GM19193 (cell line): ENCODE measurements around the gene GKAP1.

Experiments used
- POLR2A ChIP-seq: IDR thresholded peaks from 4 replicates; pipeline ENCODE4 v1.6.1; 2011; ENCODE audit not compliant: insufficient read depth, insufficient read length; ENCODE audit errors: extremely low read depth

Gene GKAP1

GRCh38 chr9:83817356-83818278, at the start of gene GKAP1:
GKAP1 (minus strand) TSS chr9:83817769; CDS start chr9:83806517, 11,252 bp downstream.
- peak; percentile 33 for TF ChIP-seq POLR2A

GRCh38 chr9:83800236-83801033, 17.1 kb downstream of the GKAP1 start:
- no peak for TF ChIP-seq POLR2A

GRCh38 chr9:83794051-83794450, 23.5 kb downstream of the GKAP1 start:
- TF ChIP-seq POLR2A = no peak

- TF ChIP-seq POLR2A = no peak
These were observed 24.8 kb downstream of the GKAP1 start for GRCh38 chr9:83792746-83793145.

GRCh38 chr9:83778164-83778563, 39.4 kb downstream of the GKAP1 start:
- no peak for TF ChIP-seq POLR2A

GRCh38 chr9:83775932-83776331, 41.6 kb downstream of the GKAP1 start:
- TF ChIP-seq POLR2A = no peak

GRCh38 chr9:83772860-83773259, 44.7 kb downstream of the GKAP1 start:
- no peak for TF ChIP-seq POLR2A

GRCh38 chr9:83765376-83765775, 52.2 kb downstream of the GKAP1 start:
- TF ChIP-seq POLR2A = no peak

GRCh38 chr9:83754383-83754977, 63.1 kb downstream of the GKAP1 start:
- no peak for TF ChIP-seq POLR2A

GRCh38 chr9:83749706-83750105, 67.9 kb downstream of the GKAP1 start:
- TF ChIP-seq POLR2A = no peak

- no peak for TF ChIP-seq POLR2A
These were observed 73.4 kb downstream of the GKAP1 start for GRCh38 chr9:83744206-83744605.

- TF ChIP-seq POLR2A = no peak
These were observed 83.8 kb downstream of the GKAP1 start for GRCh38 chr9:83733739-83734138.

GRCh38 chr9:83724436-83724835, 93.1 kb downstream of the GKAP1 start:
- TF ChIP-seq POLR2A = no peak

- no peak for TF ChIP-seq POLR2A
These were observed 94.7 kb downstream of the GKAP1 start for GRCh38 chr9:83722726-83723495.
